Fibroblast of lung (primary cell): Measurements from ENCODE around the gene OSM. TPM values are rescaled to one million over a fixed set of nuclear protein-coding genes. Genes with fewer than 3 reads are reported as not detected.

Experiments used
- DNase-seq, 2 donors: peaks; one replicate each; pipeline versions ENCODE4 v3.0.0 to v3.0.0-alpha.2; 2010; ENCODE audit warnings: low read depth in 2 of 2
- H2AFZ ChIP-seq: 2 replicates; pipeline ENCODE4 v1.5.1; 2012; ENCODE audit warnings: low read length, control low read depth, inconsistent platforms
- H3K27ac ChIP-seq: 2 replicates; pipeline ENCODE4 v1.5.1; 2011; ENCODE audit warnings: low read length, control low read depth; ENCODE audit not compliant: insufficient read depth
- H3K27me3 ChIP-seq: 2 replicates; pipeline ENCODE4 v1.5.1; 2011; ENCODE audit warnings: mild to moderate bottlenecking, low read length; ENCODE audit not compliant: control insufficient read depth, insufficient read depth
- H3K36me3 ChIP-seq: 2 replicates; pipeline ENCODE4 v1.5.1; 2011; ENCODE audit warnings: low read length; ENCODE audit not compliant: control insufficient read depth, insufficient read depth
- H3K4me1 ChIP-seq: 2 replicates; pipeline ENCODE4 v1.5.1; 2011; ENCODE audit warnings: low read length; ENCODE audit not compliant: control insufficient read depth, insufficient read depth; ENCODE audit errors: extremely low read depth
- H3K4me2 ChIP-seq: 2 replicates; pipeline ENCODE4 v1.5.1; 2011; ENCODE audit warnings: low read length, control low read depth; ENCODE audit not compliant: insufficient read depth; ENCODE audit errors: extremely low read depth
- H3K4me3 ChIP-seq, 4 experiments: fragments of 200-600 bp in 1 of 4; sonication (generic) in 1 of 4; replicated peaks in 1 of 4; 2 replicates each; pipeline ENCODE4 v1.5.1; 2011 to 2016; ENCODE audit warnings: low read length in 4 of 4, low read depth in 3 of 4, mild to moderate bottlenecking in 3 of 4, control low read depth in 2 of 4, inconsistent platforms in 1 of 4, mixed read lengths in 1 of 4; ENCODE audit not compliant: insufficient read depth in 1 of 4; ENCODE audit errors: control extremely low read depth in 1 of 4
- H3K79me2 ChIP-seq: 2 replicates; pipeline ENCODE4 v1.5.1; 2012; ENCODE audit warnings: mild to moderate bottlenecking, low read length, inconsistent platforms; ENCODE audit not compliant: control insufficient read depth, insufficient read depth
- H3K9ac ChIP-seq: 2 replicates; pipeline ENCODE4 v1.5.1; 2011; ENCODE audit warnings: mild to moderate bottlenecking, low read length, control low read depth; ENCODE audit not compliant: insufficient read depth
- H3K9me3 ChIP-seq: 2 replicates; pipeline ENCODE4 v1.5.1; 2012; ENCODE audit warnings: low read depth, low read length; ENCODE audit not compliant: control insufficient read depth, insufficient read depth
- H4K20me1 ChIP-seq: 2 replicates; pipeline ENCODE4 v1.5.1; 2011; ENCODE audit warnings: low read length; ENCODE audit not compliant: control insufficient read depth, insufficient read depth; ENCODE audit errors: extremely low read depth
- EZH2 ChIP-seq: IDR thresholded peaks from 2 replicates; pipeline ENCODE4 v1.5.1; 2012; ENCODE audit warnings: low read length, control low read depth, mild to moderate bottlenecking; ENCODE audit errors: missing control alignments
- polyA plus RNA-seq, 2 donors: library from polyadenylated mRNA; depleted of rRNA in 1 of 2; stranded (reverse) in 1 of 2; unstranded in 1 of 2; fragments of >200 nt; gene quantifications; 2 replicates each; pipeline ENCODE4 v1.2.1, GENCODE V29; 2011 to 2012; ENCODE audit warnings: missing spikeins in 1 of 2
- total RNA-seq: library from RNA; depleted of rRNA; stranded (reverse); fragments of >200 nt; gene quantifications from 2 replicates; pipeline ENCODE4 v1.2.1, GENCODE V29; 2014
- TF ChIP-seq, protein P1 (sequence below), 2 donors: IDR thresholded peaks in 1 of 2; conservative IDR thresholded peaks in 1 of 2; 1 replicate in 1 of 2; 2 replicates in 1 of 2; pipeline ENCODE4 v1.5.1; 2011 to 2012; ENCODE audit warnings: low read length in 2 of 2, control low read depth in 1 of 2, inconsistent platforms in 1 of 2, low read depth in 1 of 2, mild to moderate bottlenecking in 1 of 2

The OSM gene
- total and polyA plus RNA-seq, 2 donors (not counting 1 experiment from before 2014, with no cell fraction given) = not detected

DNA sequence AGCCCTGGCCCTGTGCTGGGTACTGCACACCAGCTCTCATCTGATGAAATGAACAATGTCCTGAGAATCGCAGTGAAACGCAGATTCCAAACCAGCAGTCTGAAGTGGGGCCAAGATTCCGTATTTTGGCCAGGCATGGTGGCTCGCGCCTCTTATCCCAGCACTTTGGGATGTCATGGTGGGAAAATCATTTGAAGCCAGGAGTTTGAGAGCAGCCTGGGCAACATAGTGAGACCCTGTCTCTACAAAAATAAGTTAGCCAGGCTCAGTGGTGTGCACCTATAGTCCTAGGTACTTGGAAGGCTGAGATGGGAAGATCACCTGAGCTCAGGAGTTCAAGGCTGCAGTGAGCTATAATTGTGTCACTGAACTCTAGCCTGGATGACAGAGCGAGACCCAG is 33.1 kb downstream of the OSM start:
- no peak overlapping the region for H3K9ac ChIP-seq
- no peaks in the 10 kb centered on the region for H3K9me3 ChIP-seq
- no peaks in the 10 kb centered on the region for H4K20me1 ChIP-seq
- H3K4me2 ChIP-seq = no peak overlapping the region
- H3K4me3 ChIP-seq = no peak overlapping the region
- H3K27ac ChIP-seq = no peak overlapping the region
- H3K36me3 ChIP-seq = no peaks in the 10 kb centered on the region
- DNase-seq = no peak
- H3K27me3 ChIP-seq = no peaks in the 10 kb centered on the region
- no peaks in the 10 kb centered on the region for H3K79me2 ChIP-seq
- H3K4me1 ChIP-seq = peaks cover 19% of the 10 kb centered on the region
- H2AFZ ChIP-seq = no peak overlapping the region
- TF ChIP-seq, protein P1, sequence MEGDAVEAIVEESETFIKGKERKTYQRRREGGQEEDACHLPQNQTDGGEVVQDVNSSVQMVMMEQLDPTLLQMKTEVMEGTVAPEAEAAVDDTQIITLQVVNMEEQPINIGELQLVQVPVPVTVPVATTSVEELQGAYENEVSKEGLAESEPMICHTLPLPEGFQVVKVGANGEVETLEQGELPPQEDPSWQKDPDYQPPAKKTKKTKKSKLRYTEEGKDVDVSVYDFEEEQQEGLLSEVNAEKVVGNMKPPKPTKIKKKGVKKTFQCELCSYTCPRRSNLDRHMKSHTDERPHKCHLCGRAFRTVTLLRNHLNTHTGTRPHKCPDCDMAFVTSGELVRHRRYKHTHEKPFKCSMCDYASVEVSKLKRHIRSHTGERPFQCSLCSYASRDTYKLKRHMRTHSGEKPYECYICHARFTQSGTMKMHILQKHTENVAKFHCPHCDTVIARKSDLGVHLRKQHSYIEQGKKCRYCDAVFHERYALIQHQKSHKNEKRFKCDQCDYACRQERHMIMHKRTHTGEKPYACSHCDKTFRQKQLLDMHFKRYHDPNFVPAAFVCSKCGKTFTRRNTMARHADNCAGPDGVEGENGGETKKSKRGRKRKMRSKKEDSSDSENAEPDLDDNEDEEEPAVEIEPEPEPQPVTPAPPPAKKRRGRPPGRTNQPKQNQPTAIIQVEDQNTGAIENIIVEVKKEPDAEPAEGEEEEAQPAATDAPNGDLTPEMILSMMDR (conservative IDR thresholded peaks at IDR 0.05 in 1 of 2, IDR thresholded peaks at IDR 0.05 in 1 of 2; ENCODE audit: low read depth in 1 of 2, low read length in 2 of 2) = no peak
- TF ChIP-seq EZH2 = no peak

DNA sequence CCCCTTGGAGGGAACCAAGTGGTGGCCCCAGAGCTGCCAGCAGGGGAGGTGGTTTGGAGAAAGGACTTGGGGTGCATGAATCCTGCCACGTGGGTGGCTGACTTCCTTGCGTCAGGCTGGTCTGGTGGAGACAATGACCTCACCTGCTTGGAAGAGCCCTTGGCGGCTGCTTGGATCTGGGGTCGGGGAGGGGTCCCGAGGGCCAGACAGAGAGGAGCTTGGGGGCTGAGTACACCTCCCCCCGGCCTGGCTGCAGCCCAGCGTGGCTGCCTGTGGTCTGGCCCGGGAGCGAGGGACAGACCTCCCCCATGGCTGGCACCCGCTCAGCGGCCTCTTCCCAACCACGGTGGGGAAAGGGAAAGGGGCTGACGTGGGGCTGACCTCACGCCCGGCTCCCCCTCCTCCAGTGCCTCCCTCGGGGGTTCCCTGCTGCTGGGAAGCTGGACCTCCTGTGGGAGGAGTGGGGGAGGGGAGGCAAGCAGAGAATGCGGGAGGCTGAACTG is 33.9 kb downstream of the OSM start:
- TF ChIP-seq, protein P1 (conservative IDR thresholded peaks at IDR 0.05 in 1 of 2, IDR thresholded peaks at IDR 0.05 in 1 of 2; ENCODE audit: low read depth in 1 of 2, low read length in 2 of 2) = no peak
- TF ChIP-seq EZH2 = no peak
- no peak overlapping the region for H3K4me2 ChIP-seq
- no peak overlapping the region for H3K4me3 ChIP-seq

DNA sequence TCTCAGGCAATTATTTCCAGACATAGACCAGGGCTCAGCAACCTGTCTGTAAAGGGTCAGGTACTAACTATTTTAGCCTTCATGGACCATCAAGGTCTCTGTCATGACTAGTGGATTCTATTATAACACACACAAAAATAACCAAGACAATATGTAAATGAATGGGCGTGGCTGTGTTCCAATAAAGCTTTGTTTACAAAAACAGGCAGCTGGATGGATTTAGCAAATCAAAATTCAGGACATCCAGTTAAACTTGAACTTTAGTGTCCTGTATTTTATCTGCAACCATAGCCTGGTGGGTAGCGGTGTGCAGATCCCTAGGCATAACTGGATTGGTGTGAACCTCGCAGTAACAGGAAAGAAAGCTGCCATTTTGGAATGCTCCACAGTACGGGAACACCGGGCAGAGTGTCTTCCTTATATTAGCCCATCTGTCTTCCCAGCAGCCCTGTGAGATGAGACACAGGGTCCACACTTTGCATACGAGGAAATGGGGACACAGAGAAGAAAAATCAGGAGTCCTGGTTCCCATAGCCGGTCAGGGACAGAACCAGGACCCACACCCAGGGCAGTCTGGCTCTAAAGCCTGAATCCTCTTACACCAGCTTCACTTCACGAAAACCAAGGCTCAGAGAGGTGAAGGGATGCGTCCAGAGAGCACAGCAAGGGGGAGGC is 35.7 kb downstream of the OSM start:
- no peak for DNase-seq
- Histone ChIP-seq H3K4me2 (no peak overlapping the region), H3K27me3 (no peaks in the 10 kb centered on the region), H4K20me1 (no peaks in the 10 kb centered on the region), H3K9ac (no peak overlapping the region), H3K4me3 (no peak overlapping the region), H3K9me3 (no peaks in the 10 kb centered on the region), H3K79me2 (no peaks in the 10 kb centered on the region), H2AFZ (no peak overlapping the region), H3K4me1 (peaks cover 10% of the 10 kb centered on the region), H3K36me3 (no peaks in the 10 kb centered on the region), H3K27ac (no peak overlapping the region)
- TF ChIP-seq EZH2 = no peak
- TF ChIP-seq, protein P1 (conservative IDR thresholded peaks at IDR 0.05 in 1 of 2, IDR thresholded peaks at IDR 0.05 in 1 of 2; ENCODE audit: low read depth in 1 of 2, low read length in 2 of 2) = no peak

More for the DNA sequence above, 33.9 kb downstream of the OSM start:
- no peak overlapping the region for H3K9ac ChIP-seq
- H3K79me2 ChIP-seq = no peaks in the 10 kb centered on the region
- no peaks in the 10 kb centered on the region for H3K27me3 ChIP-seq
- H3K27ac ChIP-seq = no peak overlapping the region
- H3K4me1 ChIP-seq = peaks cover 16% of the 10 kb centered on the region
- peak in 1 of 2 donors; percentile 87 for DNase-seq
- H4K20me1 ChIP-seq = no peaks in the 10 kb centered on the region
- H3K36me3 ChIP-seq = no peaks in the 10 kb centered on the region
- H2AFZ ChIP-seq = no peak overlapping the region
- H3K9me3 ChIP-seq = no peaks in the 10 kb centered on the region
